ENCODE results near the gene PIK3R1.

The PIK3R1 gene

DNA sequence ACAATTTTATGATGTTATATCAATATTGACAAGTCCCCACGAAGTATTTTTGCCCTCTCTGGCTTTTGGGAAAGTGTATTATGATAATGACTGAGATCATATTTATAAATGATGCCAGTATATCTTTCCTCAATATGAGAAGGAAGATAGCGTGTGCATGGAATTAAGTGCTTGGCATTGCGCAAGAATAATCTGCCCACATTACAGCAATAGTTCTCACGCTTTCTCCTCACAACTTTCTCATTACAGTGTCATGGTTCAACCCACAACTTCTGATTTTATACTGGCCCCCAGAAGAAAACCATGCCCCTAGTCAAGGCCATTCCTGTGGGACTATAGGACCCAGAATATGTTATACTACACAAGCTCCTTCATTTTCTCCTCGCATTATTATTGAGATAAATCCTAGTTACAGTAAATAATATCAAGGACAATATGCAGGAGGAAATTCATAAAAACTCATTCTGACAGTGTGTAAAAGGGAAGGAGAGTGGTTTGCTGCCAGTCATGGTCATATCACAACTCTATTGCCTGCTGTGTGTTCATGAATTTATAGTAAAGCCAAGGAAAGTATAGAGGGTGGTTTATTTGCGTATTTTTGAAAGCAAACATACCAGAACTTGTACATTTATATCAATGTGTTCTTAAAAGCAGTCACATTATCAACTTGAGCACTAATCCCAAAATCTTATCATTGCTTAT, 114.1 kb downstream of the PIK3R1 start:
- DNase-seq (ENCODE audit: low read depth in 3 of 3): no peak

DNA sequence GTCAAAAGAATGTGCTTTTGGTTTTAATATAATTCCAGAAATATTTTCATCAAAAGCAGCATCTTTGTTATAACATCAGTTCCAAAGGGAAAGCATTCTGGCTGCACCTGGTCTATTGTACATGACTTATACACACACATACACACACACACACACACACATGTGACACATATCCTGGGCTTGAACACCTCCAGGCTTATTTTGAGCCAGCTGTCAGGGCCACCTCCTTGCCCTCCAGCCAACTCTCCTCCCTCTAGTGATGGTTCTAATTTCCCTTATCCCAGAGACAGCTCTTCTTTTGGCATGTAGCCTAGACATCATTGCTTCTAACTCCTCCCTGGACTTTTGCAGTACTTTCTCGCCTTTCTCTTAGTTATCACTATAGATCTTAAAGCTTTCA, 115.0 kb downstream of the PIK3R1 start:
- no peak for DNase-seq (ENCODE audit: low read depth in 3 of 3)

DNA sequence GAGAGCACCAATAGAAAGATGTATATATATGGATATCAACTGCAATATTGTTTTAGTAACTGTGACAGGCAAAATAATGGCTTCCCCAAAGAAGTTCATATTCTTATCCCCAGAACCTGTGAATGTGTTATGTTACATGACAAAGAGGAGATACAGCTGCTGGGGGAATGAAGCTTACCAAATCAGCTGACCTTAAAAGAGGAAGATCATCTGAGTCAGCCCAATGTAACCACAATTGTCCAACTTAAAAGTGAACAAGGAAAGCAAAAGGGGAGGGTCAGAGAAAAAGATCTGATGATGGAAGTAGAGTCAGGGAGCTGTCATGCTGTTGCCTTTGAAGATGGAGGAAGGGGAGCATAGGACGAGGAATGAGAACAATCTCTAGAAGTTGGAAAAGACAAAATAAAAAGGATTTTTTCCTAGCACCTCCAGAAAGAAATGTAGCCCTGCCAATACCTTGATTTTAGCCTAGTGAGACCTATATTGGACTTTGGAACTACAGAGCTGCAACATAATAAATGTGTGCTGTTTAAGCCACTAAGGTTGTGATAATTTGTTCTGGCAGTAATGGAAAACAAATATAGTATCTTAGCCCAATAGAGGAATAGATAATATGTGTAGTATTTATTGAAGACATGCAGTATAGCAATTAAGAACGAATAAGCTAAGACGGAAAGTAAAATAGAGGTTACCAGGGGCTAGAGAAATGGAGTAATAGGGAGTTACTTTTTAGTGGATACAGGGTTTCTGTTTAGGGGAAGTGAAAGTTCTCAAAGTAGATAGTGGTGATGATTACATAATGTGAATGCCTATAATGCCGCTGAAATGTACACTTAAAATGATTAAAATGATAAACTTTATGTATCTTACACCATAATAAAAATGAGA, 115.9 kb downstream of the PIK3R1 start:
- no peak for DNase-seq (ENCODE audit: low read depth in 3 of 3)

DNA sequence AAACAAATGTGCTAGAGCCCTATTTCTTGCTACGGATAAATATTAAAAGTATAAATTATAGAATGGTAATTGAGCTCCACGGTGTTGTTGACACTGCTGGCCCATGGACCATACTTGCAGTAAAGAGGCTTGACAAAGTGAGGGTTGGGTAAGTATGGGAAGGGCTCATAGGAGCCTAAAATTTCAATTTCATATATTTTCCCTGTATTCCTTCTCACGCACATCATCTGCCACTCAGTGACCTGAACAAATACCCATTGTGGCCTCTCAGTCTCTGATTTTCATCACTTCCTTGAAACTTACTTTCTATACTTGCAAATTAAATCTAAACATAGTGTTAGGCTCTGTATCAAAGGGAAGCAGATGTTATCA, 116.5 kb downstream of the PIK3R1 start:
- DNase-seq (ENCODE audit: low read depth in 3 of 3): no peak

DNA sequence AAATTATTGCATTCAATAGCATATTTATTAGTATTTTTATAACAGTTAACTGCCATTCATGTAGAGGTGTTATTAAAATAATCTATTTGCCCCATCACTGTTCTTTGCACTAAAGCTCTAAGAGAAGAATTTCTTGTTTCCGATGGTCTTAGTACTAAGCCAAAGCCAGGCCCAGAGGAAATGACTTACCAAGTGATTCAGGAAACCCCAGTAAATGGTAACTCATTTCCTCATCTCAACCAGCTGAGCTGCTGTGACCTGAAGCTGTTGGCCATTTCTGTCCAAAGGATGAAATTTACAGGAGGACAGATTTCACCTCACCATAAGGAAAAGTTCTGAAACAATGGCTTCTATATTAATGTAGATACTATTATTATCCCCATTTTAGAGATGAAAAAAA, 117.0 kb downstream of the PIK3R1 start:
- DNase-seq (ENCODE audit: low read depth in 3 of 3): no peak

DNA sequence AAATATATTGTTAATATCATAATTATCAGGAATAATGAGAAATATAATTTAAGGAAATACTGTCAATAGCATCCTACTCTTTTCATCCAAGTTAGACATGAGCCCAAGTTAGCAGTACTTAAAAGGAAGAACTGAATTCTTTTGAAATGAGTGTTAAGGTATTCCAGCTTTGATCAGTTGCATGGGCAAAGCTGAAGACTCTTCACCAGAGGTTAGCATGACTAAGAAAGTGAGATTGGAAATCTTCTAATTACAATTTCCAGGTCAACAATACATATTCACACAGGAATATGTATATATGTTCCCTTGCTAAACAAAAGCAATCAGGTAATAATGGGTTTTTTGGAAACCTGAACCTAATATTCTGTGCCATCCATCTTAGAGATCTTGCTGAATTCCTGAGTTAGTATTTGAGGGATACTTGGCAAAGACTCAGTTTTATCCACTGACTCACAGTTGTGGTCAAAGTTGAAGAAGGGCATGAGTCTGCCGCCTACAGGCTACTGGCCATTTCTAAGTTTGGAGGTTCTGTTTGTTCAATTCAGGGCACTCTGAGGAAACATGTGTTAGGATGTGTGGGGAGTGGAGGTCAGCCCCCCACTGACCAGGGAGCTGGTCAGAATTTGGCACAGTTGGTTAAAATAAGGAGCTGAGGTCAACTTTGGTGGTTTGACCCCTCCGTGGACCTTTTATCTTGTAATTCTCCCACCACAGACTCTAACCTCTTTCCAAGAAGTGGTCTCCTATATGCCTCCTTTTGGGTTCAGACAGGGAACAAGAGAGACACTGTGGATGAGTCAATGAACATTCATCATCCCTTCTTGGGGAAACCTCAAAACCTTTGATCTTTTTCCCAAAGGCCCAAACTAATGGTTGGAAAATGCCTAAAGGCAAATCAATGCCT, 118.3 kb downstream of the PIK3R1 start:
- DNase-seq (ENCODE audit: low read depth in 3 of 3): no peak

DNA sequence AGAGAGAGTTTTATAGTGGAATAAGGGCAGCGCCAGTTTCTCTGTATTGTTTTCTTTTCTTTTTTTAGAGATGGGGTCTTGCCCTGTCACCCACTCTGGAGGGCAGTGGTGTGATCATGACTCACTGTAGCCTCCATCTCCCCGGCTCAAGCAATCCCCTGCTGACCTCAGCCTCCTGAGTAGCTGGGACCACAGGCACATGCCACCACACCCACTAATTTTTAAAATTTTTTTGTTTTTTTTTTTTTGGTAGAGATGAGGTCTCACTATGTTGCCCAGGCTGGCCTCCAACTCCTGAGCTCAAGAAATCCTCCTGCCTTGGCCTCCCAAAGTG, 119.0 kb downstream of the PIK3R1 start:
- no peak for DNase-seq (ENCODE audit: low read depth in 3 of 3)

DNA sequence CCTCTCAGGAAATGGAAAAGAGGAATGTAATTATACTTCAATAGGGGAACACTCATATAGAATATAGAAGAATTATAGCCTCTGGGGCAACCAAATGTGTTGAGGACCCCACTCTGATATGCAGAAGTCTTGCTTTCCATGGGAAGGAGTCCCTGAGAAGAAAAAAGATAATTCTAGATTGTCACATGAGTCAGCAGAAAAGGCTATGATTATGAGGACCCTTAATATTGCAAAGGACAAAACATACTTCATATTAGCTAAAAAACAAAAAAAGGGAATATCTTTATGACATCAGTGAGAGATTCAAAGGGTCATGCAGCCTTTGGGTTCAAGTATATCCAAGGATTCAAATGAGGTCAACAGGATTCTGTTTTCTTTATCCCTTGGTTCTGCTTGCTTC, 119.5 kb downstream of the PIK3R1 start:
- DNase-seq (ENCODE audit: low read depth in 3 of 3): no peak

DNA sequence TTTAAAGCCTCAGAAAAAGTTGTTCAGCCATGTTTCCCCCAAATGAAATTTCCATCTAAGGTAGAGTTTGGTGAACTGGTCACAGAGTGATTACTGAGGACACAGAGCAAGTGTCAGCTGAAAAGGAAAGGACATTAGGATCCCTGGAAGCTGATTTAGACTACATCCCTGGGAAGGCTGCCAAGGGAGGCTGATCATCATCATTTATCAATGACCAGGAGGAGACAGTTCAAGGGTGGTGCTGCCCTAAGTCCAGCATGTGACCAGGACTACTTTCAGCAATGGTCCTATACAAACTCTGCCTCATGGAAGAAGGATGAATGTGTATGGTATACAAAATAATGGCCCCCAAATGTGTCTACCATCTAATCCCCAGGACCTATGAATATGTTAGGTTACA, 120.6 kb downstream of the PIK3R1 start:
- no peak for DNase-seq (ENCODE audit: low read depth in 3 of 3)

DNA sequence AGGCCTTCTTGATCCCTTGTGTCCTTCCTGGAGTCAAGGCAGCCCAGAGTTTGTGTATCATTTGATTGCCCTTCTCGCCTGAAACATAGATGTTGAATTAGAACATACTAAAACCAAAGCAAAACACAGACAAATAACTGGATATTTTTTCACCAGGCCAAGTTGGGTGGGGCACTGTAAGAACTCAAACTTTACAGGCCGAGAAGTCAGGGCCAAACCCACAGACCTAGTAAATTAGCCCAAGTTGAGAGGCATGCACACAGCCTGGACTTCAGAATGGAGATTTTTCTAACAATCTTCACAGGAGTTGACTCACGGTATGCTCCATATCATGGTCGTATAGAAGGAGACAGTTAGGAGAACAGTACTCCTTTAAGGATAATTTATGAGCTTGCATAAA, 121.7 kb downstream of the PIK3R1 start:
- DNase-seq (ENCODE audit: low read depth in 3 of 3): no peak

DNA sequence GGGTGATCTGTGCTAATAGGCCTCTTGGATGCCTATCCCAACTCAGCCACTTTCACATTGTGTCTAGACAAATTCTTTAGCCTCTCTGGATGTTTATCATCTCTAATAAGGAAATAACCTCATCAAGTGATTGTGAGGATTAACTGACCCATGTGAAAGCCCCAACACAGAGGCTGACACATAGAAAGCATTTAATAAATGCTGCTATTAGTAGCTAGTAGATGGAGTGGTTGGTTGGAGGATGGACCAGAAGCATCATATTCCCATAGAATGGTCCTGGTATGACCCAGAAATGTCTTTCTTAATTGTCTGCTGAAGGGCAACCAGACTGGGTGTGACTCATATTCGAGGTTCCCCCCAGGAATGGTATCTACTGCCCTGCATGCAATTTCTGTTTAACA, 124.4 kb downstream of the PIK3R1 start:
- DNase-seq (ENCODE audit: low read depth in 3 of 3): no peak

DNA sequence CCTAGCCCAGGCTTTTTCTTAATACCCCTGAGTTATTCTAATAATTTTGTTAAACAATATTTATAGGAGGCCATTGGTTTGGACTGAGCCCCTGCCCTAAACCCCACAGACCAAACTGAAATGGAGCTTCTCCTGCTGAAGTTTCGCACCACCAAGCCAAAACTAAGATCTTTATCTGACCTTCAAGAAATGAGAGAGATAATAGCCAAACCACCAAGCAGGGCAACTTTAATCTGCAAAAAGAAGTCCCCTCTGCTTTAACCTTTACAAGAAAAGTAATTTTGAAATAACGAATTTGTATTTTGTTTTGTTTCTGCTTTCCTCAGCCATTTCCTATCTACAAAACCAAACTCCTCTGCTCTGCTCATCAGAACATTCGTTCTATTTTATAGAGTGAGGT, 125.5 kb downstream of the PIK3R1 start:
- DNase-seq (ENCODE audit: low read depth in 3 of 3): no peak

DNA sequence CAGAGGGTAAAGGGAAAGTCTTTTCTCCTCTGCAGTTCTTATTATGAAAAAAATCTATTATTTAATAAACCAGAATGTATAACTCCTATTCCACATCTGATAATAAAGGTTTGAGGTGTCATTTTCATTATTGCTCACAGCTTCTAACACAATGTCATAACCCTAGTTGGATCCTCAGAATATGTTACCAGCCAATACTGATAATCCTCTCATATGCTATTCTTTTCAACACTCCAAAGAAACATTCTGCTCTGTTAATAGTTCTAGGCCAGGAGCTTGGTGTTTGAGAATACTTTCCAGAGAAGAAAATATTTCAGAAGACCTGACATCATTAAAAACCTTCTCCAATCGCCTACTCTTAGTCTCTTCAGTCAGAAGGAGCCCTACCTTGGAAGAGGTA, 127.1 kb downstream of the PIK3R1 start:
- no peak for DNase-seq (ENCODE audit: low read depth in 3 of 3)

DNA sequence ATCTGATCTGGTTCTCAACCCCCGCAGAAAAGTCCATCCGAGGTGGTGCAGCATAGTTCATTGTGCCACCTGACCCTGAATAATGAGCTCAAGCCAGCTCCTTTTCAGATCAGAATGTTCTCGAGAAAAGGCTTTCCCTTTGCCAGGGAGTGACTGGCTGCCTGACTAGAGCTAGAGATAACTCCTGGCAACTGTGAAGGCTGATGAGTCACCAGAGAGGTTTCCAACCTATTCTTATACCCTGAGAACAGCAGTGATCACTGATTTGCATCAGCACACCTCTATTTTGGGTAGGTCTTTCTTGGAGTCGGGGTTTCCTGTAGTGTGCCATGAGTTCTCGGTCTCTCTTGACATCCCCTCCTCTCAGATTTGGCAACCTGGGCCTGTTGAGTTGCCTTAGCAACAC, 127.9 kb downstream of the PIK3R1 start:
- DNase-seq (ENCODE audit: low read depth in 3 of 3): no peak

DNA sequence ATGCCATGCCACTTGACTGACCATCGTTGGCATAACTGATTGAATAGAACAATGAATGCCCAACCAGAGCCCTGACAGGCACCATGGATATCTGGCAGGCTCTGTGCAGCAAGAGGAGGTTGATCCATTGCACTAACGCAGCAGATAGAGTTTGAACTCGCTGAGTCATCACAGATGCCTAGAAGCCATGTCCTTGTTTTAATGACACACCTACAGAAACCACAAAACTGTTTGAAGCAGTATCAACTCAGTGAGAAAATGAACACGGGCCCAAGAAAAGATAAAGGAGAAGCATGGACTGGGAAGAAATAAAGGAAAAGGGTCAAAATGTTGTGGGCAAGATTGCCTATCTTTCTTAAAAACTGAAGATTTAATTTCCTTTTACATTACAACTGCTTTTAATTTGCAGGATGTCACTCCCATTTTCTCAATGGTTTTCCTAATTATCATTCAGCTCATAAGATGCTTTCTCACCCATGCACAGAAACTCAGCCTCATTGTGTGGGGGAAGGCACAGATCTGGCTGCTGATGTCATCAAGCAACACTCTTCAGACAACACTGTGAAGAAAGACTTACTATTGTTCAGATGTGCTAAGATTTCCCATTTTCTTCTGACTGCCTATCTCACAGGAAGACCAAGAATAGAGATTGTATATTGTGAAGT, 129.0 kb downstream of the PIK3R1 start:
- no peak for DNase-seq (ENCODE audit: low read depth in 3 of 3)

DNA sequence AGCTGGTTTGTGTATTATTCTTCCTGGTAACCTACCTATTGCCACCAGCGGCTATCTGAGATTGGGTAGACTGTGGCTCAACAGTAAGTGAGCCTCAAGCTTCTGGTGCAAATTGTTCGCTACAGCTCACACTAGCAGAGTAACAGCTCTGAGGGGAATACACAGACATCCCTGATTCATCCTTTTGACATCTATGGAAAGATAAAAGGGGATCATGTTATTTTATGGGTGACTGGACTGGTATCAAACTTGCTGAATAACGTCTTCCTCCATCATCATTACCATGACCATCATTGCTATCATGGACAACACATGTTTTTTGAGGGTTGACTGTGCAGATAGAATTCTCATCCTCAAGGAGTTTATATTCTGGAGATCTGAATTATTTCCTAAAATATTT, 129.6 kb downstream of the PIK3R1 start:
- no peak for DNase-seq (ENCODE audit: low read depth in 3 of 3)

DNA sequence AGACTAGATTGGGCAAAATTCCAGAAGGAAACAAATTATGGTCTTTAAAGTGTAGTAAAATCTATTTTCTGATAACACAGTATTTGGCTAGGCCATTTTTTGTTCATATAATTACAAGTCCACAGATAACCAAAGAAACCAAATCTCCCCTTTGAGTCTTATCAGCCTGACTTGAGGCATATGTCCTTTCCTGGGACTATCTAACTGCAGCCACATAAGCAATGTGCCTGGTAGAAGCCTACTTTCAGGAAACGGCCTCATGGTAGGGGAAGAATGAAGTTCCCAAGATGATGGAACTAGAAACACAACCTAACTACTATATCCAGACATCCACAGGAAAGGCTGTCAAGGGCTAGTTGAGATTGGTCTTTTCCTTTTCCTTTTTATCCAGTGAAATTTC, 130.0 kb downstream of the PIK3R1 start:
- DNase-seq (ENCODE audit: low read depth in 3 of 3): no peak

DNA sequence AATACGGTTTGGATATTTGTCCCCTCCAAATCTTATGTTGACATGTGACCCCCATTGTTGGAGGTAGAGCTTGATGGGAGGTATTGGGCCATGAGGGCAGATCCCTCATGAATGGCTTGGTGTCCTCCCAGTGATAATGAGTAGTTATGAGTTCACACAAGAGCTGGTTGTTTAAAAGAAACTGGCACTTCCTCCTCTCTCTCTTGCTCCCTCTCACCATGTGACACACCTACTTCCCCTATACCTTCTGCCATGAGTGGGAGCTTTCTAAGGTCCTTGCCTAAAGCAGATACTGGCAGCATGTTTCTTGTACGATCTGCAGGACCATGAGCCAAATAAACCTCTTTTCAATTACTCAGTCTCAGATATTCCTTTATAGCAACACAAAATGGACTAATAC, 132.0 kb downstream of the PIK3R1 start:
- no peak for DNase-seq (ENCODE audit: low read depth in 3 of 3)

DNA sequence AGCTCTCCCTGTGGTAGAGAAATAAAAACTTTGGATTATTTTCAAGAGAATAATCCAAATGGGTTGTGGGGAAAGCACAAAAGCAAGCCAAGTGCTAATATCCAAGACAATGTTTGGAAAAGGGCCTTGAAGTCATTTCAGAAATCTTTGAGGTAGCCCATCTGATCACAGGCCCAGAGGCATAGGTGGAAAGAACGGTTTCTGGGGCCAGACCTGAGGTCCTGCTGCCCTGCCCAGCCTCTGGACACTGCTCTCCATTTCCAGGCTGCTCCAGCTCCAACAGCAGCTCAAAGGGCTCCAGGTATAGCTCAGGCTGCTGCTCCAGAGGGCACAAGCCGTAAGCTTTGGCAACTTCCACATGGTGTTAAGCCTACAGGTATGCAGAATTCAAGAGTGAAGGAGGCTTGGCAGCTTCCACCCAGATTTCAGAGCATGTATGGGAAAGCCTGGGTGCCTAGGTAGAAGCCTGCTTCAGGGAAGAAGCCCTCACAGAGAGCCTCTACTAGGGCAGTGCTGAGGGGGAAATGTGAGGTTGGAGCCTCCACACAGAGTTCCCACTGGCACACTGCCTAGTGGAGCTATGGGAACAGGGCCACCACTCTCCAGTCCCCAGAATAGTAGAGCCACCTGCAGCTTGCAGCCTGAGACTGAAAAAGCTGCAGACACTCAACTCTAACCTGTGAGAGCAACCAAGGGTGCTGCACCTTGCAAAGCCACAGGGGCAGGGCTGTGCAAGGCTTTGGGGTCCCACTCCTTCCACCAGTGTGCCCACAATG, 133.1 kb downstream of the PIK3R1 start:
- DNase-seq (ENCODE audit: low read depth in 3 of 3): no peak

DNA sequence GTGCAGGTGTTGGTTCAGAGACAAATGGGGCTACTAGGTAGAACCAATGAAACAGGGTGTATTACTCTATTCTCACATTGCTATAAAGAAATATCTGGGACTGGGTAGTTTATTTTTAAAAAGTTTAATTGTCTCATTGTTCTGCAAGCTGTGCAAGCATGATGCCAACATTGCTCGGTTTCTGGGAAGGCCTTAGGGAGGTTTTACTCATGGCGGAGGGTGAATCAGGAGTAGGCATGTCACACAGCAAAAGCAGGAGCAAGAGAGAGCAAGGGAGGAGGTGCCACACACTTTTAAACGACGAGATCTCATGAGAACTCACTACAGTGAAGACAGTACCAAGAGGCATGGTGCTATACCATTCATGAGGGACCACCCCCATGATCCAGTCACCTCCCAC, 134.6 kb downstream of the PIK3R1 start:
- DNase-seq (ENCODE audit: low read depth in 3 of 3): no peak

All from stimulated activated CD4-positive, alpha-beta T cell treated with anti-CD3 and anti-CD28 coated beads, TNF-alpha, amount 100 ng/mL, for 4 hours (primary cell).